Progenitor cell of endocrine pancreas (in vitro differentiated cells): Measurements from ENCODE around the gene WSCD1. TPM values are rescaled to one million over a fixed set of nuclear protein-coding genes. Genes with fewer than 3 reads are reported as not detected.
A peak's percentile ranks its signal among the peaks of the same experiment; 100 is the strongest.

ENCODE experiments used
- DNase-seq: peaks from one replicate; pipeline ENCODE4 v3.0.0; 2021; ENCODE audit warnings: low spot score; ENCODE audit not compliant: unreplicated experiment
- H3K27ac Mint-ChIP-seq: 2 replicates; pipeline ENCODE4 v1.8.0; 2021; ENCODE audit warnings: mild to moderate bottlenecking, moderate library complexity, mixed read lengths
- H3K27me3 Mint-ChIP-seq: 2 replicates; pipeline ENCODE4 v1.8.0; 2021; ENCODE audit warnings: mixed read lengths
- H3K36me3 Mint-ChIP-seq: 2 replicates; pipeline ENCODE4 v1.8.0; 2022; ENCODE audit warnings: mixed read lengths; ENCODE audit not compliant: insufficient read depth
- H3K4me1 Mint-ChIP-seq: 2 replicates; pipeline ENCODE4 v1.8.0; 2021; ENCODE audit warnings: low read depth, mixed read lengths
- H3K4me3 Mint-ChIP-seq: 2 replicates; pipeline ENCODE4 v1.8.0; 2021; ENCODE audit warnings: low read depth, mild to moderate bottlenecking, moderate library complexity, mixed read lengths
- H3K9me3 Mint-ChIP-seq: 2 replicates; pipeline ENCODE4 v1.8.0; 2021; ENCODE audit warnings: low read depth, mixed read lengths
- total RNA-seq: library from RNA; stranded (reverse); gene quantifications from 2 replicates; pipeline ENCODE4 v1.2.1, GENCODE V29; 2021
- TF ChIP-seq, protein P1 (sequence below): fragments of 200-600 bp; sonication (generic); IDR thresholded peaks from one replicate; pipeline ENCODE4 v1.5.0; 2021; ENCODE audit warnings: antibody characterized with exemption, mild to moderate bottlenecking; ENCODE audit not compliant: unreplicated experiment

WSCD1 gene
- total RNA-seq, 1 donor from 2014 or later, result 10.3 TPM

DNA sequence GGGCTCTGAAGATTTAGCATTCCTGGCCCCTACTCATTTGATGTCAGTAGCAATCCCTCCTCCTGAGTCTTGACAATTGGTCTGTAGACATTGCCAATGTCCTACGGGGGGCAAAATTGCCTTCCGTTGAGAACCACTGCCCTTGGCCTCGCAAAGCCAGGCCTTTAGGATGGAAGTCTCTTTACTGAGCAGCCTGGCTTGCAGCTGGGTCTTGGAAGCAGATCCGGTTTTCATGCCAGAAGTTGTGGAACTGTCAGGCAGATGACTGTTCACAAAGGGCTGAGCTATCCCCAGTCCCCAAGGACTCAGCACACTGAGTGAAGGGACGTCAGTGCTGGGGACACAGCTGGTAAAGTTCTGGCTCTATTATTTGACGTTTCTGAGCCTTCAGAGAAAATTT lies 83.2 kb downstream of the WSCD1 start:
- peaks cover 40% of the 10 kb centered on the region for H3K27me3 Mint-ChIP-seq
- no peaks in the 10 kb centered on the region for H3K9me3 Mint-ChIP-seq
- no peak overlapping the region for H3K4me3 Mint-ChIP-seq
- H3K27ac Mint-ChIP-seq, result no peak overlapping the region
- H3K36me3 Mint-ChIP-seq, result no peaks in the 10 kb centered on the region
- DNase-seq, result no peak
- TF ChIP-seq, protein P1, sequence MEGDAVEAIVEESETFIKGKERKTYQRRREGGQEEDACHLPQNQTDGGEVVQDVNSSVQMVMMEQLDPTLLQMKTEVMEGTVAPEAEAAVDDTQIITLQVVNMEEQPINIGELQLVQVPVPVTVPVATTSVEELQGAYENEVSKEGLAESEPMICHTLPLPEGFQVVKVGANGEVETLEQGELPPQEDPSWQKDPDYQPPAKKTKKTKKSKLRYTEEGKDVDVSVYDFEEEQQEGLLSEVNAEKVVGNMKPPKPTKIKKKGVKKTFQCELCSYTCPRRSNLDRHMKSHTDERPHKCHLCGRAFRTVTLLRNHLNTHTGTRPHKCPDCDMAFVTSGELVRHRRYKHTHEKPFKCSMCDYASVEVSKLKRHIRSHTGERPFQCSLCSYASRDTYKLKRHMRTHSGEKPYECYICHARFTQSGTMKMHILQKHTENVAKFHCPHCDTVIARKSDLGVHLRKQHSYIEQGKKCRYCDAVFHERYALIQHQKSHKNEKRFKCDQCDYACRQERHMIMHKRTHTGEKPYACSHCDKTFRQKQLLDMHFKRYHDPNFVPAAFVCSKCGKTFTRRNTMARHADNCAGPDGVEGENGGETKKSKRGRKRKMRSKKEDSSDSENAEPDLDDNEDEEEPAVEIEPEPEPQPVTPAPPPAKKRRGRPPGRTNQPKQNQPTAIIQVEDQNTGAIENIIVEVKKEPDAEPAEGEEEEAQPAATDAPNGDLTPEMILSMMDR, result no peak
- H3K4me1 Mint-ChIP-seq, result no peaks in the 10 kb centered on the region

DNA sequence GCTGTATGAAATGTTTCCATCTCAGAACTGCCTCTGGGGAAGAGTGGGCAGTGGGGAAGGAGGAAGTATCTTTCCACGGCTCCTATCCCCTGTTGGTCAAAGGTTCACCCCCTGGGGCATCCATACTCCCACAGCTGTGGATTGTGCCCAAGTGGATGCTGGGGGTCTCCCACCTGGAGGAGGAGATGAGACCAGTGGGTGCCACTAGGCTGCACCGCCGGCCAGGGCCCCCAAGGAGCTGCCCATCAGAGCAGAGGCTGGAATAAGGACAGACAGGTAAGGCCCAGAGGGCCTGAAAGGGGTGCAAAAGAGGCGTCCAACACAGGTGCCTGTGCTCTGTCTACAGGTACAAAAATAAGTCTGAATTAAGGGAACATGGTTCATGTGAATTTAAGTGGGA lies 87.5 kb downstream of the WSCD1 start:
- Mint-ChIP-seq H3K27ac (no peak overlapping the region), H3K36me3 (no peaks in the 10 kb centered on the region), H3K27me3 (peaks cover 31% of the 10 kb centered on the region), H3K4me1 (peaks cover 4% of the 10 kb centered on the region), H3K9me3 (no peaks in the 10 kb centered on the region), H3K4me3 (no peak overlapping the region)
- TF ChIP-seq, protein P1, result no peak
- DNase-seq, result no peak

DNA sequence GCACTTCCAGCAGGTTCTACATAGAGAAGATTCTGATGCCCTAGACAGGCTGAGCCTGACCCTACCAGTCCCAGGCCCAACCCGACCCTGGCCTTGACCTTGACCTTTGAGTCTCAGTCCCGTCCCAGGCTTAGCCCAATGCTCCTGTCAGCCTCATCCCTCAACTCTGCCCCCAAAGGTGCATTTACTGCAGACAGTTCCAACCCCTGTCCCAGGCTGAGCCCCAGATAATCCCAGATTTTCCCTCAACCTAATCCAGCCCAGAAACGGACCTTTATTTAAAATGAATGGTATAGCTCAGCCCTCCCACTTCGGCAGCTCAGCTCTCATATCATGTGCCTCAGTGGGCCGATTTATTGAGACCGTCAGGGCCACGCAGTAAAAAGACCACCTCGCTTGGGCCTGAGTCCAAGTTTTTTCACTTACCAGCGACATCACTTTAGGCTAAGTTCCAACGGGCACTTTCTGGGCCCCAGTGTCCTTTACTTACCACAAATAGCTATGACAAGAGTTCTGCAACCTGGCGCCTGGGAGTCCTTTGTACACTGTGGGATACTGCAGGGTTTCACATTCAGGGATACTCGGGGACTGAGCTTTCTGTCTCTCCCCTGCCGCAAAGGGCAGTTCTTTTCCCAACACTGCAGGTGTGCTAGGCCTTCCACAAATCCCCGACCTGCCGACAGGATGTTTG lies 89.5 kb downstream of the WSCD1 start:
- Mint-ChIP-seq H3K36me3 (no peaks in the 10 kb centered on the region), H3K27ac (no peak overlapping the region), H3K4me3 (no peak overlapping the region), H3K4me1 (peaks cover 4% of the 10 kb centered on the region), H3K9me3 (no peaks in the 10 kb centered on the region), H3K27me3 (peaks cover 42% of the 10 kb centered on the region)
- TF ChIP-seq, protein P1, result no peak
- DNase-seq, result no peak

DNA sequence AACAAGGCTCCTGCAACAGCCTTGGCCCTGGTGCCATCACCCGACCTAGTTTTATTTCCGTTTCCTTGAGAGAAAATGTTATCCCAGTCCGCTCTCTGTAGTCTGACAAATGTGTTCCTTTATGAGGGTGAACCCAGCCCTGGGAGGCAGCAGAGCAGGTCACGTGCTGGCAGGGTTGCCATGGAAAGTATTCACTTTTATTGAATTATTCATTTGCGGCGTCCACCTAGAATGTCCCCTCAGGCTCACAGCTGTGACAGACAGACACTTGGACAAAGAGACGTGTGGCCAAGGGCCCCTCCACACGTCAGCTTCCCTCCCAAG lies 90.0 kb downstream of the WSCD1 start:
- no peak for DNase-seq
- H3K27ac Mint-ChIP-seq, result peak overlapping the region; percentile 10
- TF ChIP-seq, protein P1, result no peak
- H3K27me3 Mint-ChIP-seq, result peaks cover 42% of the 10 kb centered on the region
- peaks cover 4% of the 10 kb centered on the region for H3K4me1 Mint-ChIP-seq
- no peaks in the 10 kb centered on the region for H3K36me3 Mint-ChIP-seq
- H3K4me3 Mint-ChIP-seq, result no peak overlapping the region
- H3K9me3 Mint-ChIP-seq, result no peaks in the 10 kb centered on the region

DNA sequence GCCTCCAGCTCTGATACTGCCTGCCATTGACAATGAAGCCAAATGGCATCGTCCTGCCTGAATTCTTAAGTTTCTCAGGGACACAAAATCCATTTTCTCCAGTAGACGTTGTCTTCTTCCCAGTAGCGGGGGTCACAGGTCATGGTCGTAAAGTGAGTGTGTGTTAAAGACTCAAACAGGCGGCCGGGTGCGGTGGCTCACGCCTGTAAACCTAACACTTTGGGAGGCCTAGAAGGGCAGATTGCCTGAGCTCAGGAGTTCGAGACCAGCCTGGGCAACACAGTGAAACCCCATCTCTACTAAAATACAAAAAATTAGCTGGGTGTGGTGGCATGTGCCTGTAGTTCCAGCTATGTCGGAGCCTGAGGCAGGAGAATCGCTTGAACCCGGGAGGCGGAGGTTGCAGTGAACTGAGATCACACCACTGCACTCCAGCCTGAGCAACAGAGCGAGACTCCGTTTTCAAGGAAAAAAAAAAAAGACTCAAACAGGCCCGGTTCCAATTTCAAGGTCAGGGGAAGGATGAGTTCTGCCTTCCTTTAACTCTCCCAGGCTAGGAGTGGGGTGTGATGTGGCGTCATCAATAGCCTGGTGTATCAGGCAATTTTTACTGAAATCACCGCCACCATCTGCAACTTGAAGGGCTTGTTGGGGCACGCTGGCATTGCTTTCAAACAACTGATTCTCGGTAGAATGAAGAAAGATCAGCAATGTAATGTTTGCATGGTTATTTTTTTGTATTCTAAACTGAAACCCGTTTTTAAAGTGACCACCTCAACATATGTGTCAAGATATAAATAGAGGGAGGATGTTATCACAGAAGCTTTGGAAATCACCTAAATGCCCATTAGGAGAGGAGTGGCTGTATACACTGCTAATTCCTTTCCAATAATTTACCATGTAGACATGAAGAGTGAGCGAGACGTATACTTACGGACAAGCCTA lies 91.0 kb downstream of the WSCD1 start:
- peaks cover 4% of the 10 kb centered on the region for H3K4me1 Mint-ChIP-seq
- TF ChIP-seq, protein P1, result no peak
- no peak overlapping the region for H3K27ac Mint-ChIP-seq
- H3K4me3 Mint-ChIP-seq, result no peak overlapping the region
- H3K27me3 Mint-ChIP-seq, result peaks cover 38% of the 10 kb centered on the region
- no peaks in the 10 kb centered on the region for H3K9me3 Mint-ChIP-seq
- no peak for DNase-seq
- no peaks in the 10 kb centered on the region for H3K36me3 Mint-ChIP-seq
